Thyroid gland (tissue), 4 donors: ENCODE measurements around the gene ACSM3.

ENCODE experiments used
- POLR2A ChIP-seq, 2 donors: fragments of 450-650 bp; IDR thresholded peaks; one replicate each; pipeline ENCODE4 v1.6.1; 2017; ENCODE audit warnings: antibody characterized with exemption in 2 of 2, mild to moderate bottlenecking in 2 of 2, moderate library complexity in 1 of 2
- TF ChIP-seq, protein P1 (sequence below), 6 experiments: fragments of 200-600 bp in 3 of 6; fragments of 450-650 bp in 3 of 6; sonication (generic) in 3 of 6; IDR thresholded peaks; one replicate each; pipeline ENCODE4 v1.5.1; 2016 to 2019; ENCODE audit warnings: antibody characterized with exemption in 6 of 6, mild to moderate bottlenecking in 2 of 6, inconsistent platforms in 1 of 6, moderate library complexity in 1 of 6

DNA sequence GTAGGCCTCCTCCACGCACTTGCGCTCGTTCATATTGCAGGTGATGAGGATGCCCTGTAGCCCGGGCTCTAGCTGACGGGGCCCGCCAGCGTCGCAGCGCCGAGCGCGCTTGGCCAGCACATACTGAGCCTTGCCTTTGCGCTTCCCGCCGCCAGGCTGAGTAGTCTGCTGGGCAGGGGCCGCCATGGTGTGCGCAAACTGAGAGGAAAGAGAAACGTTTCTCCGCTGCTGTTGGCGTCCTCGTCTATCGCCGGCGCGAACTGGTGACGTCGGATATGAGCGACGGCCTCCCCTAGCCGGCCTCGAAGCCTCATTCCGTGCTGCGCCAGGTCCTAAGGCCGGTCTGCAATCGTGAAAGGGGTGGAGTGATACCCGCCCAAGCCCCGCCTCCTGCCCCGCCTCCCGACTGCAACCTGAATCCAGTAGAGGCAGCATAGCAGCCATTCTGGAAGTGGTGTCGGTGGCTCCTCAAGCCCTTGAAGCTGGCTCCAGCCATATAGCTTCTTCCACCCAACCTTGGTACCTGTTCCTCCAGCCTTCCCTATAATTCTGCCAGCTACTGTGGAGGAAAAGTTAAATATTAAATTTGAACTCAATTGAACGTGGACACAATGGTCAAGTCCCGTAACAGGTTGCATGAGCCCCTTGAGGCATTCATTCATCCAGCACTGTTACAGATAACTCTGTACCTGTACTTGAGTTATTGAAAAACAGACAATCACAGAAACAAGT lies 22.1 kb upstream of the ACSM3 start, which contains the start of gene THUMPD1:
- TF ChIP-seq, protein P1, sequence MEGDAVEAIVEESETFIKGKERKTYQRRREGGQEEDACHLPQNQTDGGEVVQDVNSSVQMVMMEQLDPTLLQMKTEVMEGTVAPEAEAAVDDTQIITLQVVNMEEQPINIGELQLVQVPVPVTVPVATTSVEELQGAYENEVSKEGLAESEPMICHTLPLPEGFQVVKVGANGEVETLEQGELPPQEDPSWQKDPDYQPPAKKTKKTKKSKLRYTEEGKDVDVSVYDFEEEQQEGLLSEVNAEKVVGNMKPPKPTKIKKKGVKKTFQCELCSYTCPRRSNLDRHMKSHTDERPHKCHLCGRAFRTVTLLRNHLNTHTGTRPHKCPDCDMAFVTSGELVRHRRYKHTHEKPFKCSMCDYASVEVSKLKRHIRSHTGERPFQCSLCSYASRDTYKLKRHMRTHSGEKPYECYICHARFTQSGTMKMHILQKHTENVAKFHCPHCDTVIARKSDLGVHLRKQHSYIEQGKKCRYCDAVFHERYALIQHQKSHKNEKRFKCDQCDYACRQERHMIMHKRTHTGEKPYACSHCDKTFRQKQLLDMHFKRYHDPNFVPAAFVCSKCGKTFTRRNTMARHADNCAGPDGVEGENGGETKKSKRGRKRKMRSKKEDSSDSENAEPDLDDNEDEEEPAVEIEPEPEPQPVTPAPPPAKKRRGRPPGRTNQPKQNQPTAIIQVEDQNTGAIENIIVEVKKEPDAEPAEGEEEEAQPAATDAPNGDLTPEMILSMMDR (IDR thresholded peaks at IDR 0.05): peak in 2 of 6 experiments; percentile 10 to 28
- peak in 1 of 2 donors; percentile 76 for TF ChIP-seq POLR2A (IDR thresholded peaks at IDR 0.05)
